A673 (cell line): ENCODE data around the gene NRXN2. TPM values are rescaled to one million over a fixed set of nuclear protein-coding genes. Genes with fewer than 3 reads are reported as not detected.

Experiments
- BruUV-seq: library from RNA; stranded (reverse); fragments of 400-500 nt; replicated peaks from 2 replicates; lab custom pipeline; 2021; lab: Mats Ljungman, UMichigan
- CTCF ChIA-PET: fragments of 300-600 bp; sonication (Branson Sonifier 250); formaldehyde crosslinking; loops from one replicate; lab custom pipeline; 2022; ENCODE audit warnings: antibody characterized with exemption; lab: Charles Lee
- POLR2A ChIA-PET: fragments of 300-600 bp; sonication (Branson Sonifier 250); formaldehyde crosslinking; loops from one replicate; lab custom pipeline; 2022; ENCODE audit warnings: antibody characterized with exemption; ENCODE audit not compliant: low non-redundant PET; lab: Charles Lee
- DNase-seq: peaks from one replicate; pipeline ENCODE4 v3.0.0-alpha.2; 2015; ENCODE audit warnings: low spot score
- H3K27ac ChIP-seq: fragments of 200-600 bp; sonication (generic); 2 replicates; pipeline ENCODE4 v1.5.1; 2016; ENCODE audit warnings: mixed run types, low read depth, mild to moderate bottlenecking, mixed read lengths, antibody characterized with exemption, low read length; ENCODE audit not compliant: poor library complexity, severe bottlenecking
- H3K27me3 ChIP-seq: fragments of 200-600 bp; sonication (generic); replicated peaks from 2 replicates; pipeline ENCODE4 v1.6.1; 2017; ENCODE audit warnings: mixed run types, low read depth, mild to moderate bottlenecking, mixed read lengths, antibody characterized with exemption, low read length; ENCODE audit not compliant: insufficient read depth, poor library complexity
- H3K36me3 ChIP-seq: fragments of 200-600 bp; sonication (generic); 2 replicates; pipeline ENCODE4 v1.6.1; 2016; ENCODE audit warnings: mixed run types, mild to moderate bottlenecking, mixed read lengths, antibody characterized with exemption, low read length; ENCODE audit not compliant: insufficient read depth, poor library complexity, severe bottlenecking
- H3K4me1 ChIP-seq: fragments of 200-600 bp; sonication (generic); 2 replicates; pipeline ENCODE4 v1.6.1; 2017; ENCODE audit warnings: mixed run types, mild to moderate bottlenecking, mixed read lengths, antibody characterized with exemption, low read length; ENCODE audit not compliant: insufficient read depth, poor library complexity, severe bottlenecking
- H3K4me3 ChIP-seq: fragments of 200-600 bp; sonication (generic); 2 replicates; pipeline ENCODE4 v1.5.1; 2016; ENCODE audit warnings: low read depth, mixed run types, mild to moderate bottlenecking, mixed read lengths, low read length; ENCODE audit not compliant: poor library complexity, severe bottlenecking
- H3K9me3 ChIP-seq: fragments of 200-600 bp; sonication (generic); 2 replicates; pipeline ENCODE4 v1.6.1; 2016; ENCODE audit warnings: mixed run types, low read depth, mild to moderate bottlenecking, mixed read lengths, antibody characterized with exemption, low read length; ENCODE audit not compliant: poor library complexity, severe bottlenecking
- EZH2 ChIP-seq: fragments of 200-600 bp; sonication (generic); IDR thresholded peaks from 2 replicates; pipeline ENCODE4 v1.6.1; 2017; ENCODE audit warnings: borderline replicate concordance, low read depth, mild to moderate bottlenecking, mixed read lengths, antibody characterized with exemption, low read length; ENCODE audit not compliant: poor library complexity, severe bottlenecking
- intact Hi-C: fragments of 100-400 bp; cut with micrococcal nuclease; formaldehyde crosslinking; loops from one replicate; pipeline ENCODE4 v1.10.0; 2022; ENCODE audit not compliant: unreplicated experiment
- total RNA-seq: library from RNA; stranded (reverse); gene quantifications from 2 replicates; pipeline ENCODE4 v1.2.3, GENCODE V29; 2021
- TF ChIP-seq, protein P1 (sequence below): fragments of 300-800, 200-600 bp; sonication (generic); conservative IDR thresholded peaks from 2 replicates; pipeline ENCODE4 v1.5.1; 2017; ENCODE audit warnings: low read depth, mild to moderate bottlenecking, antibody characterized with exemption, low read length, moderate library complexity, mixed read lengths

The NRXN2 gene
- total RNA-seq, 1 experiment from 2014 or later, result 5.0 TPM

DNA sequence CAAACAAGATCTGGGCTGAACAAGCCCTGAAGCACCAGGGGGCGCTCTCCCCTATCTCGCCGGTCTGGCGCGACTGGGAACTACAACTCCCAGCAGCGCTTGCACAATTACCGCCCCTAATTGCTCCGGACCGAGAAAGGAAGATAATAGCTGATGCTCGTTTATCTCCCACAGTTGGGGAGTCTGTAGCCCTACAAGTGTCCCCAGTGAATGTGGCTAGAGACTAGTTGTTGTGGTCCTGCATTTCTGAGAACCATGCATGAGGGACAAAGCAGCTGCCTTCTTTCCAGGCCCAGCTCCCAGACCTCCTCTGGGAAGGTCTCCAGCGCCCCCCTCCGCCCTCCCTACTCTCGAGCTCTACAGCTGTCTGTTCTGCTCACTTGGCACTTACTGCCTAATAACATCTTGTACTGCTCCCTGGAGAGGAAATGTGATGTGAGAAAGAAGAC, 34.4 kb downstream of the NRXN2 start:
- Histone ChIP-seq H3K4me1 (peaks cover 5% of the 10 kb centered on the region), H3K36me3 (no peaks in the 10 kb centered on the region), H3K4me3 (peak overlapping the region; percentile 50), H3K27me3 (peaks cover 17% of the 10 kb centered on the region), H3K27ac (no peak overlapping the region), H3K9me3 (no peaks in the 10 kb centered on the region)
- POLR2A ChIA-PET, result interaction anchor here (0.5 to 0.7 kb wide), 2 partner anchors 29 to 90 kb away, joined by 4 read pairs; partner anchors contain the start of gene SF1
- no TSS peak for BruUV-seq
- DNase-seq, result peak; percentile 96
- TF ChIP-seq, protein P1, sequence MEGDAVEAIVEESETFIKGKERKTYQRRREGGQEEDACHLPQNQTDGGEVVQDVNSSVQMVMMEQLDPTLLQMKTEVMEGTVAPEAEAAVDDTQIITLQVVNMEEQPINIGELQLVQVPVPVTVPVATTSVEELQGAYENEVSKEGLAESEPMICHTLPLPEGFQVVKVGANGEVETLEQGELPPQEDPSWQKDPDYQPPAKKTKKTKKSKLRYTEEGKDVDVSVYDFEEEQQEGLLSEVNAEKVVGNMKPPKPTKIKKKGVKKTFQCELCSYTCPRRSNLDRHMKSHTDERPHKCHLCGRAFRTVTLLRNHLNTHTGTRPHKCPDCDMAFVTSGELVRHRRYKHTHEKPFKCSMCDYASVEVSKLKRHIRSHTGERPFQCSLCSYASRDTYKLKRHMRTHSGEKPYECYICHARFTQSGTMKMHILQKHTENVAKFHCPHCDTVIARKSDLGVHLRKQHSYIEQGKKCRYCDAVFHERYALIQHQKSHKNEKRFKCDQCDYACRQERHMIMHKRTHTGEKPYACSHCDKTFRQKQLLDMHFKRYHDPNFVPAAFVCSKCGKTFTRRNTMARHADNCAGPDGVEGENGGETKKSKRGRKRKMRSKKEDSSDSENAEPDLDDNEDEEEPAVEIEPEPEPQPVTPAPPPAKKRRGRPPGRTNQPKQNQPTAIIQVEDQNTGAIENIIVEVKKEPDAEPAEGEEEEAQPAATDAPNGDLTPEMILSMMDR, result peak; percentile 98
- no peak for TF ChIP-seq EZH2
- intact Hi-C loops, result loop anchor here (1.0 to 2.0 kb wide), 2 partner anchors 54 to 198 kb away; no protein-coding TSS in a partner anchor
- CTCF ChIA-PET, result interaction anchor here (0.5 to 1.8 kb wide), 19 partner anchors 8 to 484 kb away, joined by 3 to 11 read pairs (median 4); partner anchors contain the start of genes PRDX5, SF1 and TRMT112

DNA sequence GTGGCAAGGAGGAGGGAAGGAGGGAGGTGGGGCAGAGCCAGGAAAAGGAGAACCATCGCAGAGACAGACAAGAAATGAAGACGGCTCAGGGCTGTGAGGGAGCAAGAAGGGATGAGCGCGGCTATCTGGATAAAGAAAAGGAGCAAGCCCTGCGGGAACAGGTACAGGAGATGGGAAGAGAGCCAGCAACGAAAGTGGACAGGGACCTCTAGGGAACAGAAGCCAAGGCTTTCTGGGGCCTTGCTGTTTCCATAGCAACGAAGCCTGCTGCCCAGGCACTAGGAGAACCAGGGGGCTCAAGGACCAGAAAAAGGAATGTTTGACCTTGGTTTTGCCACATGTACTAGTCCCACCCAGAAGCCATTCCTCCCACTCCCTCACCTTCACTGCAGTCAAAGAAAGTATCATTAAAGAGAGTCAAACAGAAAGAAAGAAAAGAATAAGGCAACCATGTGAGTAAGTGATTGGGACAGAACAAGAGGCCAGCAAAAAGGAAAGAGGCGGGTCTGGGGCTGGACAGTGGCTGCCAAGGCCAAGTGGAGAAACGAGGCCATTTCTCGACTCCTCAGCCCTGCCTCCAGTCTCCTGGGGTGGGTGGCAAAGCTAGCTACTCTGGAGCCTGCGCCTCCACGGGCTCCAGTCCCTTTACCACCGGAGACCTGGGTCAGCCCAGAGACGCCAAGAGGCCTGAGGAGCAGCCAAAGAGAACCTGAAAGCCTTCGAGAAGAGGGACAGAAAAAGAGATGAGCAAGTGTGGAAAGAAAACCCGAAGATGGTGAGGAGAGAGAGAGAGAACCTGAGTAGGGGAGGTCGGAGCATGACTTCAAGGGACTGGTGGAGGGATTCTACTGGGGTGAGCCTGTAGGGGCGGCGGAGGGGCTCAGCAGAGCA, 35.1 kb downstream of the NRXN2 start:
- TF ChIP-seq, protein P1, result no peak
- TF ChIP-seq EZH2, result no peak
- Histone ChIP-seq H3K27me3 (peaks cover 13% of the 10 kb centered on the region), H3K4me1 (peaks cover 5% of the 10 kb centered on the region), H3K9me3 (no peaks in the 10 kb centered on the region), H3K36me3 (no peaks in the 10 kb centered on the region), H3K27ac (no peak overlapping the region), H3K4me3 (peak overlapping the region; percentile 50)
- no peak for DNase-seq
- no TSS peak for BruUV-seq
- POLR2A ChIA-PET, result interaction anchor here (0.5 kb wide), 1 partner anchor 91 kb away, joined by 4 read pairs; the partner anchor contains the start of gene SF1
- intact Hi-C loops, result loop anchor here (1.0 to 2.0 kb wide), 2 partner anchors 55 to 198 kb away; no protein-coding TSS in a partner anchor
- CTCF ChIA-PET, result interaction anchor here (0.8 to 1.8 kb wide), 12 partner anchors 12 to 370 kb away, joined by 3 to 11 read pairs (median 4); partner anchors contain the start of genes PRDX5, SF1 and TRMT112

DNA sequence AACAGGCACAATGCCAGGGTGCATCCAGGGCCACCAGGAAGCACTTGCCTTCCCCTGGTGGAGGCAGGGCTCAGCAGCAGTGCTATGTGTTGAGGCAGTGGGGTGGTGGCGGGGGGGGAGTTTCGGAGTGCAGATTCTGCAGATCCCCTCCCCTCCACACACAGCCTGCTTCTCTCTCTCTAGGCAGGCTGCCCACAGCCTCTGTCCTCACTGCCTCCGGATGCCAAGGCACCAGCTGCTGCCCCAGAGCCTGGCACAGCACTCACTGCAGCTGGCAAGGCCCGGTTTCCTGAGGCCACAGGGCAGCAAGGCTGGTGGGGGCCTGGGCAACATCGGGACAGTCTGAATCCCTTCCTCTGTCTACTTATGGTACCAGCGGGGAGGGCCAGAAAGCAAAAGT, 35.8 kb downstream of the NRXN2 start:
- Histone ChIP-seq H3K27me3 (peaks cover 6% of the 10 kb centered on the region), H3K4me1 (peaks cover 5% of the 10 kb centered on the region), H3K27ac (no peak overlapping the region), H3K9me3 (no peaks in the 10 kb centered on the region), H3K4me3 (no peak overlapping the region), H3K36me3 (no peaks in the 10 kb centered on the region)
- TF ChIP-seq, protein P1, result no peak
- TF ChIP-seq EZH2, result no peak
- DNase-seq, result no peak
- BruUV-seq, result no TSS peak
- ChIA-PET POLR2A (no interaction called here), CTCF (no interaction called here)
- intact Hi-C loops, result no loop called here
